GM13977 (cell line): Measurements from ENCODE around the gene PACC1.
A peak's percentile ranks its signal among the peaks of the same experiment; 100 is the strongest.

Experiments
- DNase-seq: peaks from one replicate; pipeline ENCODE4 v3.0.0; 2012; ENCODE audit warnings: low spot score
- CTCF ChIP-seq: IDR thresholded peaks from 2 replicates; pipeline ENCODE4 v1.5.1; 2012; ENCODE audit warnings: mild to moderate bottlenecking, control low read depth; ENCODE audit not compliant: insufficient read depth; ENCODE audit errors: extremely low read depth, missing control alignments
- in situ Hi-C: fragments of 300-500 bp; cut with MboI; formaldehyde crosslinking; loops from one replicate; pipeline ENCODE4 v1.12.0; 2022; ENCODE audit warnings: low sequenced_read_pairs, low pct_unique_long_range_greater_than_20kb, mixed read lengths, inconsistent platforms; ENCODE audit not compliant: unreplicated experiment

PACC1 gene

GRCh38 chr1:212438831-212439237 lies 24.1 kb upstream of the PACC1 start:
- TF ChIP-seq CTCF: no peak
- DNase-seq: no peak
- in situ Hi-C loops: no loop called here

- in situ Hi-C loops: no loop called here
- no peak for TF ChIP-seq CTCF
- DNase-seq: no peak
Observed at GRCh38 chr1:212437179-212437798, 22.6 kb upstream of the PACC1 start.

GRCh38 chr1:212434992-212435391 lies 20.3 kb upstream of the PACC1 start:
- no peak for DNase-seq
- in situ Hi-C loops: no loop called here
- no peak for TF ChIP-seq CTCF

GRCh38 chr1:212433577-212434462 lies 19.1 kb upstream of the PACC1 start:
- DNase-seq: peak; percentile 22
- in situ Hi-C loops: no loop called here
- TF ChIP-seq CTCF: no peak

- in situ Hi-C loops: no loop called here
- no peak for TF ChIP-seq CTCF
Observed at GRCh38 chr1:212432661-212433576, 18.2 kb upstream of the PACC1 start, which contains the start of gene NENF. NENF (plus strand) TSS chr1:212432920; CDS start chr1:212432944, 24 bp downstream.

GRCh38 chr1:212432272-212432660 lies 17.6 kb upstream of the PACC1 start:
- no peak for TF ChIP-seq CTCF
- in situ Hi-C loops: no loop called here
- DNase-seq: no peak

More at GRCh38 chr1:212432661-212433576, 18.2 kb upstream of the PACC1 start, which contains the start of gene NENF:
- DNase-seq: peak; percentile 98
